GM12878 (cell line): ENCODE results near the gene STRA6. TPM values are rescaled to one million over a fixed set of nuclear protein-coding genes. Genes with fewer than 3 reads are reported as not detected.

Source experiments
- ATAC-seq: fragments of 200-7000 bp; cut with Tn5 transposase; 3 replicates; pipeline ENCODE4 v1.9.1; 2020; ENCODE audit warnings: mild to moderate bottlenecking, moderate library complexity
- BruUV-seq: library from RNA; stranded (reverse); fragments of 400-500 nt; replicated peaks from 2 replicates; lab custom pipeline; 2021; lab: Mats Ljungman, UMichigan
- CTCF ChIA-PET: fragments of 300-600 bp; sonication (Branson Sonifier 250); formaldehyde crosslinking; extraction: SDS; loops from one replicate; lab custom pipeline; 2021; ENCODE audit warnings: inconsistent platforms; lab: Yijun Ruan, JAX
- POLR2A ChIA-PET: fragments of 350-600 bp; formaldehyde crosslinking; extraction: SDS; loops from one replicate; lab custom pipeline; 2021; ENCODE audit warnings: inconsistent platforms; lab: Charles Lee
- RAD21 ChIA-PET: fragments of 300-600 bp; sonication (Branson Sonifier 250); formaldehyde crosslinking; loops from one replicate; lab custom pipeline; 2023; ENCODE audit warnings: antibody characterized with exemption; ENCODE audit not compliant: unreplicated experiment; lab: Charles Lee
- SMC1A ChIA-PET: fragments of 300-600 bp; sonication (Branson Sonifier 250); formaldehyde crosslinking; loops from one replicate; lab custom pipeline; 2023; ENCODE audit not compliant: unreplicated experiment, uncharacterized antibody; lab: Charles Lee
- DNase-seq: peaks from one replicate; pipeline ENCODE4 v3.0.0-alpha.2; 2011; ENCODE audit warnings: low read depth, low spot score
- FAIRE-seq: peaks from 3 replicates; lab custom pipeline; 2011; peaks lifted over from hg19 to GRCh38; lab: Jason Lieb, UNC
- H2AFZ ChIP-seq: 2 replicates; pipeline ENCODE4 v1.6.0; 2011; ENCODE audit warnings: low read depth, low read length, control low read depth; ENCODE audit not compliant: control insufficient read depth
- H3K27ac ChIP-seq: 2 replicates; pipeline ENCODE4 v1.5.1; 2011; ENCODE audit warnings: control low read depth; ENCODE audit not compliant: control insufficient read depth, insufficient read depth
- H3K27me3 ChIP-seq, 2 experiments: replicated peaks in 1 of 2; 2 replicates each; pipeline versions ENCODE4 v1.6.0 to v1.6.1; 2011; ENCODE audit warnings: low read length in 1 of 2; ENCODE audit not compliant: control insufficient read depth in 2 of 2, insufficient read depth in 2 of 2
- H3K36me3 ChIP-seq, 2 experiments: 2 replicates each; pipeline ENCODE4 v1.5.1; 2011; ENCODE audit warnings: low read length in 1 of 2; ENCODE audit not compliant: control insufficient read depth in 2 of 2, insufficient read depth in 2 of 2
- H3K4me1 ChIP-seq: 2 replicates; pipeline ENCODE4 v1.6.1; 2011; ENCODE audit warnings: mild to moderate bottlenecking, low read length, moderate library complexity, mixed read lengths; ENCODE audit not compliant: control insufficient read depth, insufficient read depth
- H3K4me2 ChIP-seq: 2 replicates; pipeline ENCODE4 v1.6.0; 2011; ENCODE audit warnings: control low read depth; ENCODE audit not compliant: control insufficient read depth, insufficient read depth
- H3K4me3 ChIP-seq: fragments of 200-600 bp; sonication (generic); 2 replicates; pipeline ENCODE4 v1.5.1; 2016
- H3K79me2 ChIP-seq: 2 replicates; pipeline ENCODE4 v1.6.0; 2011; ENCODE audit warnings: low read length; ENCODE audit not compliant: control insufficient read depth, insufficient read depth
- H3K9ac ChIP-seq: 2 replicates; pipeline ENCODE4 v1.8.0; 2011; ENCODE audit warnings: low read length, control low read depth, mixed read lengths; ENCODE audit not compliant: control insufficient read depth, insufficient read depth
- H3K9me3 ChIP-seq: replicated peaks from 3 replicates; pipeline ENCODE4 v1.5.1; 2011; ENCODE audit warnings: mild to moderate bottlenecking, low read length; ENCODE audit not compliant: control insufficient read depth, insufficient read depth
- H4K20me1 ChIP-seq: 2 replicates; pipeline ENCODE4 v1.6.0; 2011; ENCODE audit not compliant: control insufficient read depth, insufficient read depth
- BCL11A ChIP-seq: IDR thresholded peaks from 2 replicates; pipeline ENCODE4 v1.6.1; 2011; ENCODE audit warnings: low read depth, low read length
- CTCF ChIP-seq, 3 experiments: IDR thresholded peaks in 2 of 3; conservative IDR thresholded peaks in 1 of 3; 2 replicates each; pipeline ENCODE4 v1.5.1; 2011; ENCODE audit warnings: low read depth in 3 of 3, low read length in 3 of 3, mild to moderate bottlenecking in 3 of 3, control low read depth in 2 of 3, moderate library complexity in 2 of 3, inconsistent platforms in 1 of 3, mixed read lengths in 1 of 3; ENCODE audit not compliant: control insufficient read depth in 2 of 3, insufficient read depth in 1 of 3; ENCODE audit errors: extremely low read depth in 1 of 3
- MTA3 ChIP-seq: IDR thresholded peaks from 2 replicates; pipeline ENCODE4 v1.6.1; 2012; ENCODE audit warnings: low read length, inconsistent platforms, borderline replicate concordance
- PBX3 ChIP-seq: IDR thresholded peaks from 2 replicates; pipeline ENCODE4 v1.6.1; 2011; ENCODE audit warnings: mild to moderate bottlenecking, low read depth, low read length, moderate library complexity; ENCODE audit not compliant: insufficient replicate concordance
- PKNOX1 ChIP-seq: fragments of 450-650 bp; IDR thresholded peaks from 2 replicates; pipeline ENCODE4 v1.6.1; 2016; ENCODE audit warnings: mild to moderate bottlenecking
- POLR2AphosphoS5 ChIP-seq: IDR thresholded peaks from 2 replicates; pipeline ENCODE4 v1.6.1; 2011; ENCODE audit warnings: mild to moderate bottlenecking, low read length, inconsistent platforms
- SMARCA5 ChIP-seq: fragments of 450-650 bp; IDR thresholded peaks from 2 replicates; pipeline ENCODE4 v1.6.1; 2017; ENCODE audit warnings: mild to moderate bottlenecking
- SREBF1 ChIP-seq: IDR thresholded peaks from 2 replicates; pipeline ENCODE4 v1.6.1; 2012; ENCODE audit warnings: mild to moderate bottlenecking, low read length
- STAT1 ChIP-seq: fragments of 450-650 bp; conservative IDR thresholded peaks from 2 replicates; pipeline ENCODE4 v1.6.1; 2014; ENCODE audit warnings: antibody characterized with exemption, mild to moderate bottlenecking
- ZBTB4 ChIP-seq: fragments of 450-650 bp; formaldehyde crosslinking; IDR thresholded peaks from 2 replicates; pipeline ENCODE4 v1.4.0; 2022; ENCODE audit warnings: mild to moderate bottlenecking, moderate library complexity
- ZBTB40 ChIP-seq: fragments of 450-650 bp; IDR thresholded peaks from 2 replicates; pipeline ENCODE4 v1.6.1; 2016; ENCODE audit warnings: mild to moderate bottlenecking, moderate library complexity, borderline replicate concordance
- WGBS: methylation state at CpG from one replicate; pipeline ENCODE4 v1.1.6; 2016; ENCODE audit warnings: low lambda C conversion rate; ENCODE audit not compliant: insufficient replicate concordance, insufficient coverage; ENCODE audit errors: missing lambda C conversion rate; 5-methylcytosine and 5-hydroxymethylcytosine counted together
- in situ Hi-C: fragments of 300-500 bp; cut with MboI; formaldehyde crosslinking; loops from 9 replicates; pipeline ENCODE4 v1.14.3; 2018; ENCODE audit warnings: mixed read lengths
- intact Hi-C: fragments of 100-400 bp; cut with micrococcal nuclease; formaldehyde crosslinking; loops from one replicate; pipeline ENCODE4 v1.14.2; 2022; ENCODE audit not compliant: unreplicated experiment
- polyA plus RNA-seq, 11 experiments: library from polyadenylated mRNA; depleted of rRNA in 4 of 11; unstranded in 6 of 11; stranded (reverse) in 5 of 11; fragments of >200 nt; fragmentation: Nextera tagmentation in 4 of 11; fragmentation: Illumina TruSeq in 1 of 11; extraction: Ambion mirVana in 4 of 11; extraction: Trizol in 1 of 11; gene quantifications; 1 replicate in 1 of 11; 2 replicates in 10 of 11; pipeline versions ENCODE4 v1.2.1 to v1.2.3, GENCODE V29; 2011 to 2016; ENCODE audit warnings: inconsistent platforms in 2 of 11, missing spikeins in 2 of 11, low read depth in 1 of 11
- total RNA-seq, 4 experiments: library from RNA; depleted of rRNA in 3 of 4; stranded (reverse); fragments of >200 nt in 3 of 4; fragmentation: Illumina TruSeq in 1 of 4; extraction: Trizol in 1 of 4; gene quantifications; 2 replicates each; pipeline versions ENCODE4 v1.2.1 to v1.2.3, GENCODE V29; 2013 to 2021

Gene STRA6
- total and polyA plus RNA-seq, 10 of the 15 experiments (the other 5 are each of a cell fraction or from before 2014, with no cell fraction given): 0.31 to 10.8 (median 5.8) TPM

GRCh38 chr15:74229686-74230085, 27.1 kb upstream of the STRA6 start (continued):
- TF ChIP-seq ZBTB4 (CRISPR knock-in tag) (no peak), MTA3 (no peak), SREBF1 (no peak)

- in situ Hi-C loops: no loop called here
- H3K4me2 ChIP-seq: no peak overlapping the region
- TF ChIP-seq PBX3 (no peak), BCL11A (no peak), PKNOX1 (no peak), POLR2AphosphoS5 (no peak), CTCF (IDR thresholded peaks at IDR 0.05 in 2 of 3, conservative IDR thresholded peaks at IDR 0.05 in 1 of 3; ENCODE audit: control insufficient read depth in 2 of 3, extremely low read depth in 1 of 3, insufficient read depth in 1 of 3, low read depth in 3 of 3, low read length in 3 of 3) (no peak), SMARCA5 (no peak), STAT1 (no peak), ZBTB40 (no peak)
Observed at GRCh38 chr15:74228723-74229081, 26.1 kb upstream of the STRA6 start.

More at GRCh38 chr15:74228723-74229081, 26.1 kb upstream of the STRA6 start:
- H2AFZ ChIP-seq: no peak overlapping the region
- ATAC-seq (no peak), DNase-seq (no peak), FAIRE-seq (no peak)
- intact Hi-C loops: no loop called here
- H3K9ac ChIP-seq: no peak overlapping the region
- no peaks in the 10 kb centered on the region for H3K79me2 ChIP-seq
- no peaks in the 10 kb centered on the region for H4K20me1 ChIP-seq
- ChIA-PET RAD21 (no interaction called here), CTCF (no interaction called here), SMC1A (no interaction called here), POLR2A (no interaction called here)
- no TSS peak for BruUV-seq
- no peak overlapping the region for H3K27ac ChIP-seq
- H3K36me3 ChIP-seq: no peaks in the 10 kb centered on the region
- H3K9me3 ChIP-seq: no peaks in the 10 kb centered on the region
- WGBS: 58% methylated on average over 16 of the region's 17 CpGs
- no peaks in the 10 kb centered on the region for H3K4me1 ChIP-seq
- peaks cover 2 to 3% of the 10 kb centered on the region in 2 experiments for H3K27me3 ChIP-seq
- no peak overlapping the region for H3K4me3 ChIP-seq
